A172 (cell line): ENCODE results near the gene SYNJ2. TPM values are rescaled to one million over a fixed set of nuclear protein-coding genes. Genes with fewer than 3 reads are reported as not detected.

Experiments used
- DNase-seq: peaks from one replicate; pipeline ENCODE4 v3.0.0-alpha.2; 2015; ENCODE audit warnings: low spot score
- total RNA-seq: library from RNA; depleted of rRNA; stranded (reverse); fragments of >200 nt; shearing (Covaris generic); gene quantifications from 2 replicates; pipeline ENCODE4 v1.2.3, GENCODE V29; 2014

SYNJ2 gene
- total RNA-seq, 1 experiment from 2014 or later = 53.7 TPM

DNA sequence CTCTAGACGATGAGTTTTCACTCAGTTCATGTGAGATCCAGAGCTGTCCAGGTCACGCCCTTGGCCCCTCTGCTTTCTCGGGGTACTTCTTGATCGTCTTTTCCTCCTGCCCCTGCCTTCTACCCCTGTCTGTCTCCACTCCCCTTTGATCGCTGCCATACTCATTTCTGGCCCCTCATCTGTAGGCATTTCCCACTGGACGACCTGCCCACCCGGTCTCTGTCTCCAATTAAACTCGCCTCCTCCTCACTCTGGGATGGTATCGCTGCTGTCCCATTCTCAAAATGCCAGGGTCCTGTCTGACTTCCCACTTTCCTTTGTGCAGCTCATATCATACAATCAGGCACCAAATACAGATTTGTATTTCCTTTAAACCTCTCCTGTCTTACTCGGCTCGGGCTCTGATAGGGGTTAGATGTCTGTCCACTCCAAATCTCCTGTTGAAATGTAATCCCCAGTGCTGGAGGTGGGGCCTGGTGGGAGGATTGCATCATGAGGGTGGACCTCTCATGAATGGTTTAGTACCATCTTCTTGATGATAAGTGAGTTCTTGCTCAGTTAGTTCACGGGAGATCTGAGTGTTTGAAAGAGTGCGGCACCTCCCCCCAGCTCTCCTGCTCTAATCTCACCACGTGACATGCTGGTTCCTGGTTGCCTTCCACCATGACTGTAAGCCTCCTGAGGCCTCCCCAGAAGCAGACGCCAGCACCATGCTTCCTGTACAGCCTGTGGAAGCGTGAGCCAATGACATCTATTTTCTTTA, 3.5 kb upstream of the SYNJ2 start:
- no peak for DNase-seq

DNA sequence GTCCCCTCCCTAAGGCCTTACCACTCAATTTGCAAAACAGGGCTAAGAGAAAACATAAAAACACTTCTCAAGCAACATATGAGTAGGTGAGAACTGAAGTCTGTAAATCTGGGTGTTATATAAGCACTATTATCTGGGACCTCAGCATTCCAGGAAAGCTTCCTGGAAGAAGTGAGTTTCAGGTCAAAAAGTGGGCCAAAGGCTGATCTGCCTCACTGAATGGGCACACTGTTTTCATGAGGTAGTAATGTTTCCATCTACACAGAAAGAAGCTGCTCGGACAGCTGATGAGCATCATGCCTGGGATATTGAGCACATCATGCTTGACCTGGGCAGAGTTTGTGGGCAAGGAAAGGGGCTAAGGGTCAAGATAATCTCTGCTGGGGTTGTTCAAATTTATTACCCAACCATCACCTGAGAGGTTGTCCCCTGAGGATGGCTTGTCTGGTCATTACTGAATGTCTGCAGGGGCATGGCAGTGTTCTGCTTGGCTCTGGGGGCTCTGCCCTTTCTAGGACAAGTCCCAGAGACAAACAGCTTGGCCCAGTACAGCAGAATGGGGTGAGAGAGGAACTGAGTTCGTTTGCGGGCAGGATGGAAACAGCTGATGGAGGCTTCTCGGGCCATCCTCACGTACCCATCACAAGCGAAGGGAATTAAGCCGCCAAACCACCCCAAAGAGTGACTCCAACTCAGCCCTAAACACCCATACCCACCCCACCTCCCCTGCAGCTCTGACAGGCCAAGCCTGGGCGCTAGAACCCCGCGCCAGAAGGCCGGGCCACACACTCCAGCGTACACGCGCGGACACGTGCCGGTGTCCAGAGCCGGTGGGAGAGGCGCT, 1.2 kb upstream of the SYNJ2 start:
- DNase-seq = no peak

DNA sequence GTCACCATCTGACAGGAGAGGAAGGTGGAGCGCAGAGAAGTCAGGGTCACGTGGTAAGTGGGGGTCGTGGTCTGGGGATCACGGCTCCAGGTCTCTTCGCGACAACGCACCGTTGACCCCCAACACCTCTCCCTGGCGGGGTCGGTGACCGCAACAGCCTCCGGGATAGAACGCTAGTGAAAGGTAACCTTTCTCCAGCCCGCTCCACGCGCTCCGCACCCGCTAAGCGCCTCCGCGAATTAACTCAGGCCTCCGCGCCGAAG, 600 bp upstream of the SYNJ2 start:
- DNase-seq = no peak

DNA sequence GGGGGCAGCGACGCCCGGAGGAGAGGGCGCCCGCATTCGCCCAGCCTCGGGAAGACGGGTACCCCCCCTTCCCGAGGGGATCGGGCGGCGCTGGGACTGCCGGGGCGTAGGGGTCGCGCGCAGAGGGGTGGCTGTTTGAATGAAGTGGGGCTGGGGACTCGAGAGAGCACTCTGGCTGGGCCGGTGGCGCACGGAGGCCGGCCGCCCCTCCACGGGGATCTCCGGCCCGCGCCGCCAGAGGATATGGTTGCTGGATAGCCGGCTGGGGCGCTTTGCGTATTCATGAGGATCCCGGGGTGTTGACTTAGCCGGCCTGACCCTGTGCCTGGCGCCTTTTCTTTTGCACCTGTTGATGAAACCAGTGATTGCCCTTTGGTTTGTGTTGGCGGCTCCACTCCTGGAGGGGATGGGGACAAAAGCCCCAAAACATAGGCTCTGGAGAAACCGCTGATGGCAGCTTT, 469 bp downstream of the SYNJ2 start:
- DNase-seq = no peak

DNA sequence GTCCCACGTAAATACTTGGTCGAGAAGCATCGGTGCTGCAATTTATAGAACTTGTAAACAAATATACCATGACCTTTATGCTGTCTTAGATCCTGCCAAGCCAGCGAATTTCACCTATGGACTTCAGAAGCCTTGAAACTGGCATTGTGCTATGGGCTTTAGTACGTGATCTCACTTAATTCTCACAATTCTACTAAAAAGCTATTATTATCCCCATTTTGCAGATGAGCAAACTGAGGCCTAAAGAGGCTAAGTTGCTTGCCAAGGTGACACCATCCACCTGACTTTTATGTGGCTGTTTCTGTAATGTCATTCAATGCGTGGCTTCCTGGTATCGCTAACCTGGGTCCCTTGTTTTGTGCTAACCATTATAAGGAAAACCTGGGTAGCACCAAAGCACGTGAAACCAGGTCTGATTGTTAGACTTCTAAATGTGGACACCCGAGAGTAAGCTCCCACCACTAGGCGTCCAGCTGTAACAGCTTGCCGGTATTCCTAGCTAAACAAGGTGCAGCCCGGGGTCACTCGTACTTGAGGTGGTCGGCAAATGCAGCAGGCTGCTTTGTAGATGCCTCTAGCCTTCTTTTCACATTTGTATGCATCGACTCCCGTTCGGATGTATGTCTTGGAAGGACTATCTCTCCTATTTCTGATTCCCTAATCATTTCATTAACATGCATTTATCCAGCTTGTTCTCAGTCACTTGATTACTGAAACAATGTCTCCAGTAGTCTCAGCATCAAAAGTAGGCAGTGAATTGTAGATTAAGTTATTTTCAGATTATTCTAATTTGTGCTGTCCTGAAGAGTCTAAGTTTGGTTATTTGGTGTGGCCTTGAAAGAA, 1.1 kb downstream of the SYNJ2 start:
- peak; percentile 42 for DNase-seq

DNA sequence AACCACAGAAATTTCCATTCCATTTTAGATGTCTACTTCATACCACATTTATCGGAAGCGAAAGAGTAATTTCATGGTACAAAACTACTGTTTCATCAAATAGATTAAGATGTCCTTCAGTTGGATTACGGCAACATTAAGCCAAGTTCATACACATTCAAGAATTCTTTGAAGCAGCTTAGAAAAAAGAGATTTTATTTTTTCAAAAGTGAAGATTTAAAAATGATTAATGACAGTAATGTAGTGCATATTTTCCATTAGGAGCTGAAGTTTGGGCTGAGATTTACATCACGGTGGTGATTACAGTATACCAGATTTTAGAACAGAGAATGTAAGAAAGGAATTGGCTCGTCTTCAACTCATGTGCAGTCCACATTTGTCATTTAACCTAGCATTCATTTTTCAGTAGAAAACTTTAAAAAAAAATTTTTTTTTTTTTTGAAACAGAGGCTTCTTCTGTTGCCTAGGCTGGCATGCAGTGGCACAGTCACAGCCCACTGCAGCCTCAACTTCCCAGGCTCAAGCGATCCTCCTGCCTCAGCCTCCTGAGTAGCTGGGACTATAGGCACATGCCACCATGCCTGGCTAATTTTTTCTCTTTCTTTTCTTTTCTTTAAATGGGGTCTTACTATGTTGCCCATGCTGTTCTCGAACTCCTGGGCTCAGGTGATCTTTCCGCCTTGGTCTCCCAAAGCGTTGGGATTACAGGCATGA, 1.9 kb downstream of the SYNJ2 start:
- no peak for DNase-seq

DNA sequence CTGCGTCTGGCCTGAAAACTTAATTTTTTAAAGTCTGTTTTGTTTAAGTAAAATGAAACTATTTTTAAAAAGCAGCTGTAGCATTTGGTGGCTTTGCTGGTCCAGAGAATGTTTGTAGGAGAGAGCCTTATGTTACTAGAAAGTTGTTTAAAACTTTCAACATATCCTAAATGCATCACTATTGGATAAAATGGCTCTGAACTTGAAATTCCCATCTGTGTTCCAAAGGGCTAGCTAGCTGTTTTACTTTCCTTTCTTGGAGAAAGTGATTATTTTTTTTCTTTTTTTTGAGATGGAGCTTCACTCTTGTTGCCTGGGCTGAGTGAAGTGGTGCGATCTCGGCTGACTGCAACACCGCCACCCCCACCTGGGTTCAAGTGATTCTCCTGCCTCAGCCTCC, 2.5 kb downstream of the SYNJ2 start:
- DNase-seq = no peak

DNA sequence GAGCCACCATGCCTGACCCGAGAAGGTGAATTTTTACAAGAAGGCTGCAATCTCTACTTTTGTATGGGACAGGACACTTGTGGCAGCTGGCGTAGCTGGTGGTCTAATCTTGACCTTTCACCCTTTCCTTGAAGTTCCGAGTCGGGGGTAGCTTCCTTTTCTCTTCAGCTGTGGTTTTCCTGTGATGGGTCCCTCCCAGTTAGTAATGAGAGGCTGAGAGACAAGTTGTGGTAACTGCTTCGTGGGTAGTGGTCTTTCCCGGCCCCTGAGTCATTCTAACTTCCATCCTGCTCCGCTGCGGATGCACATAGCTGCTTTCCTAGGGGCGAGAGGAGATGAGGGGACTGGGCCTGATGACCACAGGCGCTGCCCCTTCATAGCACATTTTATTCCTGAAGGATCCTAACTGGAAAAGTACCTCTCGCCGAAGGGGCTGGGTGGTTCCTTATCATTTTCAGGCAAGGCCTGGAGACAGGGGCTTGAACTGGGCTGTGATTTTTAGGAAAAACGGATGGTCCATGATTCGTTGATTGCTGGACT, 3.1 kb downstream of the SYNJ2 start:
- DNase-seq = no peak

DNA sequence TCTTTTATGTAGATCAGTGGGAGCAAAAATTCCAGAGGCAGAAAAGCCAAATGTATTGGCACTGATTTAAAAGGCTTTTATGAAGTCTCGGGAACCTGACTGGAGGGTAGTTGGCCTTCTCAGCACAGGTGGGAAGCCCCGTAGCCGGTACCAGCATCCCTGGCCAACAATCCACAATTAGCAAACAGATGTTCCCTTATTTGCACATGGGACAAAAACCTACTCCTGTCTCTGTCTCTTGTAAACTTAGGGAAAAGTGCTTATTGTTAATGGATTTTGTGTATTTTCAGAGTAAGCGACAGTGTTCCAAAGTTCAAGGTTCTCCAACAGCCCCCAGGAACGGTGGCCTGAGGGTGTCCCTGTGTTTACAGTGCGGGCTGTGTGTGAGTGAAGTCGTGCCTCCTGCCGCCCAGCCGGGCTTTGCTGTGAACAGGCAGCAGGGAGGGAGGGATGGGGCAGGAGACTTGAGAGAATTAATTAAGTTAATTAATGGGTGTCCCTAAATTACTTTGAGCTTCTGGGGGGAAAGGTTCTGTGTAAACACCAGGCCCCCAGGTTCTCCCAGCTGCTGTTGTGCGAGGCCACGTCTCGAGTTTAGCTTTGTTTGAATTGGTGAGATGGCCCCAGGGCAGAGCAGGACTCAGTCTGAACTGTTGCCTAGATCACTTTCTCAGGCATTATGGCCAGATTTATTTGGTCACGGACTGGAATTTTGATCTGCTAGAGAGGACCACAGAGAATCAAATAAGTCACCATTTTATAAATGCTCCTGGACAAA, 3.9 kb downstream of the SYNJ2 start:
- DNase-seq = no peak

DNA sequence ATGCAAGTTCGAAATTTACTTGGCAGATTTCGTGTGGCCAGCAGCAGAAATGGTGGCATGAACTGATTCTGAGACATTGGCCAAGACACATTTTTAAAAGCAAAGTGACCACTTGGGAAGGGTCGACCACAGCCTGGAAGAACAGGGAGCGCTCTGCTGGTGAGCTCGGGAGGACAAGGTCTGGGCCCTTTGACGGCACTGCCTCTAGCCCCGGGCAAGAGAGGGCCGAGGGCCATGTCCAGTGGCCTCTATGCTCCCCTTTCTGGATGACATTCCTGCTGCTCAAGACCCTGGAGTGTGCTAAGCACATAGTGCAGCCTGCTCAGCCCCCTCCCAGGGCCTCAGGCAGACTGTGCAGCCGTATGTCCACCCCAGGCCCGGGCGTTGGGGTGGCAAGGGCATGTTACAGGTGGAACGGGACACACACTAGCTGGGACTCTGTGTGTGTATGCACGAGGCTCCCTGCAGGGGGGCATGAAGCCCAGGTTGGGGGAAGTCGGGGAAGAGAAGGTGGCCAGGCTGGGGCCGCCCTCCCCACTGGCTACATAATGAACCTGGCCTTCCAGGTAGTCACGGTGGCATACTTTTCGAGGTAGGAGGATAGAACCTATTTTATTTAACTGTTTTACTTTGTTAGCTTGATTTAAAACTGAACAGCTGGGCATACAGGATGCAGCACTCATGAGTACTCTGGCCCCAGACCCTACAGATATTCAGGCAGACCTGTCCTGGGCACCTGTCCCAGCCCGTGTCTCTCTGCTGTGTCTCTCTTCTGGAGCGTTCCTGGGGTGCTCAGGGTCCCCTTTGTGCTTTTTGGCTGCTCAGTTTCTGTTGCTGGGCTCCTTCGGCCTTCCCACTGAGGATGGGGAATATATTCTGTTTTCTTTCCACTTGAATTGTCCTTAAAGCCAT, 6.4 kb downstream of the SYNJ2 start:
- DNase-seq = no peak

DNA sequence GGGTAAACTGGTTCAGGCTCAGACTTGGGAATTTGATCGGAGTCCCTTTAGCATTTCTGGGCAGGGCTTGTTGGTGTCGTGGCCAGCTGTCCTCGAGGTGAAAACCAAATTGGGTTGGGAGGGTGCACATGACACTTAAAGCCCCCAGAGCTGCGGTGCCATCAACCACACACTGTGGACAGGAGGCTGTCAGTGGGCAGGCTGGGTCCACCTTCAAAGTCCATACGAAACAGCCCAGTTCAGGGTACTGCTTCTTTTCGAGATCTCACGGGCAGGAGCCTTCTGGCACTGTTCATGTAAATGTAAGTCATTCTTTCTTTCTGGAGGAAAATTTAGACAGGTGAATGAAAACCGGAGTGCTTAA, 7.0 kb downstream of the SYNJ2 start:
- no peak for DNase-seq

DNA sequence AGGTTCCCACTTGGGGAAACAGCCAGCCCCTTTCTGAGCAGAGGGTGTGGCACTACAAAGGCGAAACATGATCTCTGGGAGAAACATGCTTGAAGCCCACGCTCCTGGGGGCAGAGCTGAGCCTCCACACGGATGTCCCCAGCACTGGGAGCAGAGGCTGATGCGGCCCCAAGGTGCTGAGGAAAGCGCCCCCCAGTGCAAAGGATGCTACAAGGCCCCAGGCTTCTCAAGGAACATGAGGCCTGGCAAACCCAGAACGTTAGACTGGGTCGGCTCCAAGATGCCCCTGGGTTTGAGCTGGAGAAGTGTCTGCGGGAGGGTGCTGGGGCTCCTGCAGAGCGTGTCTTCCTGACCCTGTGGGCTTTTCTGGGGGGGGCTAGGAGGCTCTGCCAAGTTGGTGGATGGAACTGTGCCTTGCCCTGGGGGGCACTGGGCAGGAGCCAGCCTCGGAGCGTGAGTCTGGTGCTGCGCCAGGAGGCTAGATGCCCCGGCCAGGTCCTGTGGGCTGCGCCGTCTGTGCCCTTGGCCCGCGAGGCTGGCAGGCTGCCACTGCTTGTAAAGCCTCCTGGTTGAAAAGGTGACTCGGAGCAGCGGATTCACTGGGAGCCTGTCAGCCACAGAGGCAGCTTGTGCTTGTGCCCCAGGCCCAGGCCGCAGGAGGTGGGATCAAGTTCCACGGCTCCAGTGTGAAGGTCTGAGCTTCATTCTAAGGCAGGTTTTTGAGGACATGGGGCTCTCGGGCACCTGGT, 8.1 kb downstream of the SYNJ2 start:
- DNase-seq = peak; percentile 72

DNA sequence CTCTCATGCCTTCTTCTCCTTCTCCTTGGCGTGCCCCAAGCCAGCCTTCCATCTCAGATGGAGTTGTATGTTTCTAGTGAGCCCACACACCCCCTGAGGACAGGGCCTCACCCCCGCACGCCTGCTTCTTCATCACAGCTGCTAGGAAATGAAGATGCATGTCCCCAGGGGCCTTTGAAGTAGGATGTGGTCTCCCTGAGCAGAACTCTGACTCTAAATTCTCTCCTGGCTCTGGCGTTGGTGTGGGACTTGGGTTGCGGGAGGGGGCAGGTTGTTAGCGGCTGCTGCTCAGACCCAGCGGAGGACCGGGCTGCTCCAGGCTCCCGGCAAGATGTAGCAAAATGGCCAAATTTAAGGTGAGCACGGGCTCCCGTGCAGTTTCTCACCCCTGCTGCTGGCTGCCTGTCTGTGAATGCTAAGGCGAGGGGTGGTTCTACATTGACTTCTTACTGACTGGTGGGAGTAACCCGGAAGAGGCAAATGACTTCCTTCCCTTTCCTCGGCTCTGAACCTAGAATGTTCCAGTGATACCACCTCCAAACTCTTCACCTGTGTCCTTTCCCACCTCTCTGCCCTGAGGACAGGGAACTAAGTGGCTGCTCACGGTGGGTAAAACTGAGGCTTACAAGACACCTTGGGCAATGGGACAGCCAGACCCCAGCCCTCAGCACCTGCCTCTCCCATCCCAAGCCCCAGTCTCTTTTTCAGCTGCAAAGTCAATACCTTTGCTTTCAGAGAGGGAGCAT, 8.8 kb downstream of the SYNJ2 start:
- no peak for DNase-seq

DNA sequence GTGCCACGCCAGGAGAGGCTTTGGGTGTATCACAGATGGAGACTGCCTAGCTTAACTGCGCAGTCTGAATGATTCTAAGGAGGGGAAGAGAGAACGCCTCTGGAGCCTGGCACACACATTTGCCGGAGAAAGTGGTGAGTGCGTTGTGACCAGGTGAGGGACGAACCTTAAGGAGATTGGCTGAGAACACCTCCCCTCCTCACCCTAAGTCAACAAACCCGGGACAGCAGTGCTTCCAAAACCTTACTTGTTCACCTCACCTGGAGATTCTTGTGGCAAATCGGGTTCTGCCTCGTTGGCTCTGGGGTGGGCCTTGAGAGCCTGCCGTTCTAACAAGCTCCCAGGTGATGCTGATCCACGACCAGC, 9.4 kb downstream of the SYNJ2 start:
- no peak for DNase-seq

DNA sequence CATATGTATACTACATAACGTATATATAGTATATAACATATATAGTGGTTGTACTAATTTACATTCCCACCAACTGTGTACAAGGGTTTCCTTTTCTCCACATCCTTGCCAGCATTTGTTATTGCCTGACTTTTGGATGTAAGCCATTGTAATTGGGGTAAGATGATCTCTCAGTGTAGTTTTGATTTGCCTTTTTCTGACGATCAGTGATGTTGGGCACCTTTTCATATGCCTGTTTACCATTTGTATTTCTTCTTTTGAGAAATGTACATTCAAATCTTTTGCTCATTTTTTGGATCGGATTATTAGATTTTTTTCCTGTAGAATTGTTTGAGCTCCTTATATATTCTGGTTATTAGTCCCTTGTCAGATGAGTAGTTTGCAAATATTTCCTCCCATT, 11.4 kb downstream of the SYNJ2 start:
- DNase-seq = no peak

DNA sequence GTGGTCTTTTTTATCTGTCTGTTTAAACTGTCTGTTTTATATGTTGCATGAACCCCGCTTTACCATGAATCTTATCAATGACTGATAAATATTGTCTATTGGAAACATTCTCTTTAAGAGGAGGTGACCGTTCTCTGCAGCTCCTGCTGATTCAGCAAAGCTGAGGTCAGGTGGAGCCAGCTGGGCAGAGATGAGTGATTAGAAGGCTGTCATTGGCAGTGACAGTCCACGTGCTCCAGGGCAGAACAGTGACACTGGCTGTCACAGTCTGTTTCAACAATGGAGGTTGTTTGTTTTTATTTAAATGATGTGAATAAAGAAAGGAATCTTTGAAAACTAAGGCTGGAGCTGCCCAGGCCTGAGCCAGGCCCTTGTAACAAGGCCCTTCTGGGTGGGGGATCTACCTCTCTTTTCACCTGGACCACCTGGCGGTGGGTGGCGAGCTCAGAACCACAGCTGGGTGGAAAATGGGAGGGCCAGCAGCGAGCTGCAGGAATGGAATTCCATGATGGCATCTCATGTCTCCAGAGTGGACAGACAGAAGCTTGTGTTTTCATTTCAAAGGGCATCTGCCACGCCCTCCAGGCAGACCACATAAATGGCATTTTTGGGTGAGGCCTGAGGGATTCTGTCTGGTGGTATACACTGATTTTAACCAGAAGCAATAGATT, 12.6 kb downstream of the SYNJ2 start:
- no peak for DNase-seq

DNA sequence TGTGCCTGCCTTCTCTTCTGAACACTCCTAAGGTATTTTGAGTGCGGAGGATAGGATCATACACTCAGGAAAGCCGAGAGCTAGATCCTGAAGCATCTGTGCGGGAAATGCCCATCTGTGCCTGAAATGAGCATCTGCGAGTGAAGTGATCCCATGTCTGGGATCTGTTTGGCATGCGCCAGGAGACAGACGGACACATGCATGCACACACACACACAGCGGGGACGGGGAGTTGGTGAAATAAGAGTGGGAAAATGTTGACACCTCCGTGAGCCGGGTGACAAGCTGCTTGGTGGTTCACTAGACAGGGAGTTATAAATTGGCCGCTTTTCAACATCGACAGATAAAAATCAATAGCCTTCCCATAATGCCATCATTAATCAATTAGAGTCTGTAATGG, 13.8 kb downstream of the SYNJ2 start:
- DNase-seq = no peak

DNA sequence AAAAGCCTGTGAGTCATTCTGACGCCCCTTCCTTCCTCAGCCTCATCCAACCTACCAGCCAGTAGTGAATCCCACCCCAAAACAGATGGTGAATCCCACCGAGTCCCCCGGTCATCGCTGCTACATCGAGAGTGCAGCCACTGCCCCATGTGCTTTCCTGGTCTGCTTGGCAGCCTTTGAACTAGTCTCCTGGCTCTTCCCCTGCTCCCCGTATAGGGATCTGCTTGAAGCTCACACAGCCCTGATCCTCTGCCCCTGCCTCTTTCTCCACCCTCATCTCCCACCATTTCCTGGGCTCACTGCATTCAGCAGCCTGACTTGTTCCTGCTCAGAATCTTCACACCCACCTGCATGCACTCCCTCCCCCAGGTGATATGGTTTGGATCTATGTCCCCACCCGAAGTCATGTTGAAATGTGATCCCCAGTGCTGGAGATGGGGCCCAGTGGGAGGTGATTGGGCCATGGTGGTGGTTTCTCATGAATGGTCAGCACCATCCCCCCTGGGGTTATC, 14.6 kb downstream of the SYNJ2 start:
- DNase-seq = no peak
